HG02970 (cell line): ENCODE measurements around the gene CBFA2T2.
"Not testable (repeated sequence)": the region's sequence is repeated elsewhere in the genome, so short reads cannot be mapped to it uniquely, and the experiment has no call there.

Experiments
- ATAC-seq: cut with Tn5 transposase; IDR thresholded peaks from one replicate; pipeline ENCODE4 v1.9.1; 2021; ENCODE audit warnings: mild to moderate bottlenecking, moderate library complexity, moderate number of reproducible peaks; ENCODE audit not compliant: unreplicated experiment, low FRiP score

CBFA2T2 gene

DNA sequence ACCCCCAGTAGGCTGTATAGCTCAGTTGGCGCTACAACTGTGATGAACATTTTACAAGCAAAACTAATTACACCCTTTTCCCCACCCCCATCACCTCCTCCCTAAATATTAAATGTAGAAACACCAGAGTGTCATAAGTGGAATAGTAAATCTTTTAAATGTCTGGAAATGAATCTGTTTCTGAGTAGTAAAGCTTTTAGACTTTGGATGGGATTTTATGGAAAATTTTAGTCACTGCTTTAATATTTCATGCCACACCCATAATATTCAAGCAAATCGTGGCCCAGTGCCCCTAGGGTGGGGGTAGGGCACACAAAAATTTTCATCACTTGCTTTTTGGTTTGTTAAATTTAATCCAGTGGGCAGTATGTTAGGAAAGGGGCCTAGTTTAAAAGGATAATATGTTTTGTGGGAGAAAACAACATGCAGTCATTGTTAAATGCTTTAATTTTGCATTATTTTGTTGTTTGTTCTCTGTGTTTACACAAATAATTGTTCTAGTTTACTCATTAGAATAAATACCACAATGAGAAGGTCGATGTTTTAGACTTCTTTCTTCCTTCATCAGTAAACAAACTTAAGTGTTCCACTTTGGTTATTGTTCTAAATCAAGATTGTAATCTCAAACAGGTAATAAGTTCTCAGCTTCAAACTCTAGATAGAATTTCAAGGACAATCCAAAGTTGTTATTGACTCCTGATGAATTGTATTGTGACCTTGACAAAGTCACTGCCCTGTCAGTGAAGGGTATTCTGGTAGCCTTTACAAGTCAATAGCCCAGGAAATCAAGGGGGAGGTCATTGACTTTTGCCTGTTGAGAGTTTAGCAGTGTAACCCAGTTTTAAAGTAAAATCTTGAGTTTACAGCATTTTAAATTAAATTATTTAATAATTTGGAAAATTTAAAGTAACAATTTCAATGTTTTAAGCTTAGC, 79.2 kb downstream of the CBFA2T2 start:
- no peak for ATAC-seq

DNA sequence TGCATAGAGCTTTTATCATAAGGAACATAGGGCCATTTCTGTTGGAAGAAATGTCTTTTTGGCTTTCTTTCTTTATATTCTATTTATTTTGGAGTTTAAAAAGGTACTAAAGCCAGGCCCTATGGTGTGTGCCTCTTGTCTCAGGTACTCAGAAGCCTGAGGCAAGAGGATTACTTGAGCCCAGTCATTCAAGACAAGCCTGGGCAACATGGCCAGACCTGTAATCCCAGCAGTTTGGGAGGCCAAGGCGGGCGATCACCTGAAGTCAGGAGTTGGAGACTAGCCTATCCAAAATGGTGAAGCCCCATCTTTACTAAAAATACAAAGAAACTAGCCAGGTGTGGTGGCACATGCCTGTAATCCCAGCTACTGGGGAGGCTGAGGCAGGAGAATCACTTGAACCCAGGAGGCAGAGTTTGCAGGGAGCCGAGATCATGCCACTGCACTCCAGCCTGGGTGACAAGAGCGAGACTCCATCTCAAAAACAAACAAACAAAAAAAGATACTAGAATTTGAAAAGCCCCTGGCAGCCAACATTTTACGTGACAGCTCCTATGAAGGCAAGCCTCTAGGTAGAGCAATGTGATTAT, 80.0 kb downstream of the CBFA2T2 start:
- ATAC-seq, result no peak

GRCh38 chr20:33570743-33571142, 80.8 kb downstream of the CBFA2T2 start:
- ATAC-seq, result no peak

- not testable (repeated sequence) for ATAC-seq
Measured at GRCh38 chr20:33573268-33573667, 83.4 kb downstream of the CBFA2T2 start.

GRCh38 chr20:33575282-33575681, 85.4 kb downstream of the CBFA2T2 start:
- ATAC-seq, result no peak

DNA sequence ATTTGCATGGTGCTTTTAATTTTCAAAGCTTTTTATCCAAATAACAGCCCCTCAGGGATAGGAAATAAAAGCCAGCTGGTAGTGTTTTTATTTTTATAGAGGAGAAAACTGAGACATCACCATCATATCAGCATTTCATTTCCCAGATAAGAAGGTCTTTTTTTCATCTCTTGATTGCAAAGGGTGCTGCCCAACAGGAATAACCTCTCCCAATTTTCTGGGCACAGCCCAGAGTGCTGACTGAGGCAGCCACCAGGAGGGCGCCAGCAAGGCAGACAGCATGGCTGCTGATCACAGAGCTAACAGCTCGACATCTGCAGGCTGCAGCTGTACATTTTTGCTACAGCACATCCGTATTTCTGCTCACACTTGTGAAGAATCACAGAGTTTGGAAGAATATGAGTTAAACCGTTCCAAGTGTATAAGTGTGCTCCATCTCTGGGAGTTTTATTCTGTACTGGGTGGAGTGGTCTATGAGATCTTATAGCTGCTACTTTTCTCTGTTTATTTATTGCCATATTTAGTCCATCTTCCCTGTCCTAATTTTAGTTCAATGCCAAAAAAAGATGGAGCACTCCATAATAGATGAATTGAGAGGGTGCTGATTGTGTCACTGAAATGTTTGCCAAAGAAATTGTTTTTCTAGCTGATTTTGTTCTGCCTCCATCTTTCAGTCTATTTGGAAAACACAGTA, 86.7 kb downstream of the CBFA2T2 start:
- no peak for ATAC-seq

DNA sequence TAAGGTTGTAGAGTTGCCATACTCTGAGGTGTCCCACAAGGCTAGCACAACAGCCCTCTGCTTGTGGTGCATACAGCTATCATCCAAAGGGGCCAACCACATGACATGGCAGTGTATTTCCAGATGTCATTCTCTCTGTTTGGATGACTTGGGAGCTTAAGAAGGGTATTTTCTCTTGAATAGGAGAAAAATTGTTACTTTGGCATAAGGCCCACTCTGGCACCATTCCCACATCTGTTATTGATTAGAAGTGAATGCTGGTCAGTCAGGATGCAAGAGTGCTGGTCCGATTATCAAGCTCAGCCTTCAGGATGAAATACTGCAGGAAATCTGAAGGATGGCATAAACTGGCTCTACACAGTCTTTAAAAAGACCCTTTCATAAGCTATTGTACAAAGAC, 88.6 kb downstream of the CBFA2T2 start:
- no peak for ATAC-seq

- ATAC-seq, result no peak
Measured at GRCh38 chr20:33583143-33583542, 93.2 kb downstream of the CBFA2T2 start.

DNA sequence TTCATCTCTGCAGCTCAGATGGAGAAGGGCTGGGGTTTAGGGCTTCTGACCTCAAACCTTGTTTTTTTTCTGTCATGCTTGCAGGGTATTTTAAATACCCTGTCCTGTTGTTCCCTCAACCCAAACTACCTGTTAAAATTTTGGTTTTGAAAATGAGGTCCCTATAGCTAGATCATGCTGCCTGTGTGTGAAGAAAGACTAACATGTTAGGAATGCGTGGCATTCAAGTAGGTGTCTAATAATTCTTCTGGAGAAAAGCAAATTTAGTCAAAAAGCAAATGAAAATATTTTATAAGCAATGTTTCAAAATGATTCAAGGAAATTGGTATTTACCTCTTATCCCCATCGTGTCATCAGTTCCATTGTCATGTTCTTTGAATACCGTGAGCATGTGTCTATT, 95.1 kb downstream of the CBFA2T2 start:
- ATAC-seq, result no peak

GRCh38 chr20:33585413-33585812, 95.5 kb downstream of the CBFA2T2 start:
- ATAC-seq, result no peak

DNA sequence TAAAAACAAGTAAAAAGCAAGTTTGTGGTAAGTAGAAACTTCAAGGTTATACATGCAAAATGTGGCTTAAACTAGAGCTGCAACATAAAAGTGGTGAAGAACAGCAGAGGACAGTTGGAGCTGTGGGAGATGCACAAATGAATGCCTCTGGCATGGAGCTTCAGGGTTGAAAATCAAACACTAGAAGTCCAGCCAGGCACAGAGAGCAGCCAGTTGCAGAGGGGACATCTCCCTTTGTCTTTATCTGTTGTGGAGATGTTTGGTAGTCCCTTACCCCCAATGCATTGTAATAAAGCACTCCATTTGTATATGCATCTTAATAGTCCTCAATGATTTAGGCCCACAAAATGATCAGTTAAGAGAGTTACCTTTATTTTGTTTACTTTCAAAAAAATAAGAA, 99.2 kb downstream of the CBFA2T2 start:
- ATAC-seq, result no peak

DNA sequence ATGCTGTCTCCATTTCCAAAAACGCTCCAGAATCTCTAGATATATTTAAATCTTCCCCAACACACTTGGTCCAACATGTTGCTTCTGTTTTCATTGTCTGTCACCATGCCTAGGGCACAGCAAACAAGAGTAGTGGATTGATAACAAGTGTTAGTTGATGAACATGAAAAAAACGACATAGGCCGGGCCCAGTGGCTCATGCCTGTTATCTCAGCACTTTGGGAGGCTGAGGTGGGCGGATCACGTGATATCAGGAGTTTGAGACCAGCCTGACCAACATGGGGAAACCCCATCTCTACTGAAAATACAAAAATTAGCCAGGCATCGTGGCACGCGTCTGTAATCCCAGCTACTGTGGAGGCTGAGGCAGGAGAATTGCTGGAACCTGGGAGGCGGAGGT, 102.0 kb downstream of the CBFA2T2 start:
- not testable (repeated sequence) for ATAC-seq

DNA sequence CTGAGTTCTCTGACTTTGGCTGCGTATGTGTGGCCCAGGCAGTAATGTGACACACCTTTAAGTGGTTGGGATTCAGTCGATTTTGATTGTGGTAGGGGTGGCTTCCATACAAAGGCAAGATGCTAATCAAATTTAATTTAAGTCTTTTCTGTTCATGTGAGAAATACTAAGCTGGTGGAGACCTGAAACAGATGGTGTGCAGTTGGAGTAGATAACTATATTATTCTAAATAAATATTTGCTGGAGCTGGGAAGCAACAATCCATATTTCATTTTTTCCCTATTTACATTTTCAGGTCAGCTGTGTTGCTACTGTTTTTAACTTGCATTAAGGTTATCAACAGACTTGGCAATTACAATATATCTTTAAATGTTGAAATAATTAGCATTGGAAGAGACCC, 104.8 kb downstream of the CBFA2T2 start:
- no peak for ATAC-seq

DNA sequence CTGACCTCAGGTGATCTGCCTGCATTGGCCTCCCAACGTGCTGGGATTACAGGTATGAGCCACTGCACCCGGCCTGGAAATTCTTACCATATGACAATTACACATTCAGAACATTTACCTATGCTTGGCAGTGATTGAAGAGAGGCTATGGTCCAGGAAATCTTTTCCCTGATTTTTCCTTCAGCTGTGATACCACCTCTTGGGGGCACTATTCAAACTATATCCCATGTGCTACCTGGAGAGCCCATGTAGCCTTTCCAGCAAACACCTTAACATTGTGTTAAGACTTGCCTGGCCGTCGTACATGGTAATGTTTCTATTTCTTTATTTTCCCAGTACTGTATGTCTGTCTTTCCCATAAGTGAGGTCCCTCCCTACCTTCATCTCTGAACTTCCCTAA, 110.5 kb downstream of the CBFA2T2 start:
- no peak for ATAC-seq

DNA sequence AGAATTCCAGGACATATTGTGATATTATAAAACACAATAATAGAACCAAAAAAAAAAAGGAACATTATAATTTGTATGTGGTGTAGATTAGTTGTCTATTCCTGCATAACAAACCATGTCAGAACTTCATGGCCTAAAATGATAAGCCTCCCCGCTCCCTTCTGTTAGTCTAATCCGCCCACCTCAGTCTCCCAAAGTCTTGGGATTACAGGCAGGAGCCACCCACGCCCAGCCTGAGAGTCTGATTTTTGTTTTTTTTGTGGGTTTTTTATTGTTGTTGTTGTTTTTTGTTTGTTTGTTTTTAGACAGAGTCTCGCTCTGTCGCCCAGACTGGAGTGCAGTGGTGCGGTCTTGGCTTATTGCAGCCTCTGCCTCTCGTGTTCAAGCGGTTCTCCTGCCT, 111.1 kb downstream of the CBFA2T2 start:
- ATAC-seq, result no peak

DNA sequence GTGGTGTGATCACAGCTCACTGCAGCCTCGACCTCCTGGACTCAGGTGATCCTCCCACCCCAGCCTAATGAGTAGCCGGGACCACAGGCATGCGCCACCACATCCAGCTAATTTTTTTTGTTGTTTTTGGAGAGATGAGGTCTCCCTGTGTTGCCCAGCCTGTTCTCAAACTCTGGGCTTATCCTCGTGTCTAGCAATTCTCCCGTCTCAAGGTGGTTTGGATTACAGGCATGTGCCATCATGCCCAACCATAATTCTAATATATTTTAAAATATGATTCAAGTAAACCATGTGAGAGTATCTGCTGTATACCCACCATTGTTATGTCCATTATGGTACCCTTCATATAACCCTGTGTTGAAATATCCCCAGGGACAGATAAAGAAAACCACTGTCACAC, 112.0 kb downstream of the CBFA2T2 start:
- ATAC-seq, result no peak

DNA sequence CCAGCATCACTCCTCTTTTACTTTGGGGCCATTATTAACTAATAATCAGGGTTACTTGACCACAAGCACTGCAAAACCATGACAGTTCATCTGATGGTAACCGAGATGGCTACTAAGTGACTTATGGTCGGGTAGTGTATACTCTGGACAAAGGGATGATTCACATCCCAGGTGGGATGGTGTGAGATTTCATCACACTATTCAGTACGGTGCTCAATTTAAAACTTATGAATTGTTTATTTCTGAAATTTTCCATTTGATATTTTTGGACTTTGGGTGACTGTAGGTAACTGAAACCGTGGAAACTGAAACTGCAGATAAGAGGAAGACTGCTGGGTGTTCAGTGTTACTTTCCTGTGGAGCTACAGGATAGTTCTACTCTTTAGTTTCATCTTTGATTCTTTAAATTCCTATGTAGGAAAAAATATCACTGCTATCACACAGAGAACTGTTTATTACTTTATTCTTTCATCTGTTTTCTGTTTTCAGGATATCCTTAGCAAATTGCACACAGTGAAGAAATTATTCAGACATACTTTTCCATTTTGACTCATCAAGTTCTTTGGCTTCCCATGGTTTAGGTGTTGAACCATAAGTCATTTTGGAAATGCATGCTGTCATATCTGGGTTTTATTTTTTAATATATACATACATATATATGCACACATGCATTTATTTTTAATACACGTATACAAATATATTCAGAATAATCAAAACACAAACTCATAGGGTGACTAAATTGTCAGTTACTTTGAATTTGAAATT, 113.1 kb downstream of the CBFA2T2 start:
- no peak for ATAC-seq

GRCh38 chr20:33604084-33604990, 114.4 kb downstream of the CBFA2T2 start:
- ATAC-seq, result no peak

GRCh38 chr20:33604991-33605370, 115.1 kb downstream of the CBFA2T2 start:
- ATAC-seq, result no peak
